Body of pancreas (tissue), 4 donors: Measurements from ENCODE around the gene BRINP3.
"Not testable (repeated sequence)": the region's sequence is repeated elsewhere in the genome, so short reads cannot be mapped to it uniquely, and the experiment has no call there.

ENCODE experiments used
- CTCF ChIP-seq, 7 experiments: fragments of 450-650 bp in 4 of 7; fragments of 200-600 bp in 3 of 7; sonication (generic) in 3 of 7; IDR thresholded peaks; one replicate each; pipeline ENCODE4 v1.5.1; 2016 to 2019; ENCODE audit warnings: antibody characterized with exemption in 7 of 7
- POLR2A ChIP-seq, 3 donors: fragments of 450-650 bp; IDR thresholded peaks; one replicate each; pipeline ENCODE4 v1.6.1; 2016; ENCODE audit warnings: antibody characterized with exemption in 3 of 3, mild to moderate bottlenecking in 2 of 3

GRCh38 chr1:190504539-190504938 lies 26.9 kb upstream of the BRINP3 start:
- not testable (repeated sequence) for TF ChIP-seq CTCF, POLR2A (IDR thresholded peaks at IDR 0.05)
